ENCODE results near the gene ENPP1. TPM values are rescaled to one million over a fixed set of nuclear protein-coding genes. Genes with fewer than 3 reads are reported as not detected.
A peak's percentile ranks its signal among the peaks of the same experiment; 100 is the strongest.

The ENPP1 gene
- total and polyA plus RNA-seq, 2 donors (not counting 1 experiment from before 2014, with no cell fraction given), result 48.6 to 85.4 TPM

DNA sequence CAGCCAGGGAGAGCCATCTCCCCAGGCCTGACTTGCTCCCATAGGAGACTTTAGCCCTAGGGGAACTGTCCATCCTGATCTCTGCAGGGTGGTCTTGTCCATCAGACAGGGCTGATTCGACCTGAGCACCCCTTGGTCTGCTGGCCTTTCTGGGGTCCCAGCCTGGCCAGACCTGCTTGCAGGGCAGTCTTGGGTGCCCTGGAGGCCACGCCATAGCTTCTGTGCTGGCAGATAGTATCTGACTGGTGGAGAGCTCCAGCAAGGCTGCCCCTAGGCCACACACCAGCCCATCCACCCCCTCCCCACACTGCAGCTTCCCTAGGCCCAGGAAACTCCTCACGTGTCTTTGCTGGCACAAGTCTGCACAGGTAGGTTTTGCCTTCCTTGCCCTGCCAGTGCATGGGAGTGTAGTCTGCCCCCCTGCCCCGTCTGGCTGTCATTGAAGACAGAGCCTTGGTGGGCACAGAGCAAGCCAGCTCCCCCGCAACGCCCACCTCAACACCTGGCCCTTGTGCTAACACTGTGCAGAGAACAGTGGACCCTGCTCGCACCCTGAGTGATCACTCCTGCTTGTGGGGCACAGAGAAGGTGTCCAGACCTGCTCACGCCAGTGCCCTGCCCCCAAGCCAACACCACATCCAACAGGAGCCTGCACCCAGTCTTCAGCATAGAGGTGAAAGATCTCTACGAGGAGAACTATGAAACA lies 111.0 kb downstream of the ENPP1 start:
- no peak for TF ChIP-seq EZH2 (IDR thresholded peaks at IDR 0.05; ENCODE audit: low read length, missing control alignments)
- TF ChIP-seq, protein P1, sequence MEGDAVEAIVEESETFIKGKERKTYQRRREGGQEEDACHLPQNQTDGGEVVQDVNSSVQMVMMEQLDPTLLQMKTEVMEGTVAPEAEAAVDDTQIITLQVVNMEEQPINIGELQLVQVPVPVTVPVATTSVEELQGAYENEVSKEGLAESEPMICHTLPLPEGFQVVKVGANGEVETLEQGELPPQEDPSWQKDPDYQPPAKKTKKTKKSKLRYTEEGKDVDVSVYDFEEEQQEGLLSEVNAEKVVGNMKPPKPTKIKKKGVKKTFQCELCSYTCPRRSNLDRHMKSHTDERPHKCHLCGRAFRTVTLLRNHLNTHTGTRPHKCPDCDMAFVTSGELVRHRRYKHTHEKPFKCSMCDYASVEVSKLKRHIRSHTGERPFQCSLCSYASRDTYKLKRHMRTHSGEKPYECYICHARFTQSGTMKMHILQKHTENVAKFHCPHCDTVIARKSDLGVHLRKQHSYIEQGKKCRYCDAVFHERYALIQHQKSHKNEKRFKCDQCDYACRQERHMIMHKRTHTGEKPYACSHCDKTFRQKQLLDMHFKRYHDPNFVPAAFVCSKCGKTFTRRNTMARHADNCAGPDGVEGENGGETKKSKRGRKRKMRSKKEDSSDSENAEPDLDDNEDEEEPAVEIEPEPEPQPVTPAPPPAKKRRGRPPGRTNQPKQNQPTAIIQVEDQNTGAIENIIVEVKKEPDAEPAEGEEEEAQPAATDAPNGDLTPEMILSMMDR (conservative IDR thresholded peaks at IDR 0.05 in 1 of 2, IDR thresholded peaks at IDR 0.05 in 1 of 2; ENCODE audit: low read depth in 1 of 2, low read length in 2 of 2), result no peak
- no peaks in the 10 kb centered on the region for H4K20me1 ChIP-seq (ENCODE audit: control insufficient read depth, extremely low read depth, insufficient read depth, low read length)
- H3K79me2 ChIP-seq (ENCODE audit: control insufficient read depth, insufficient read depth, low read length), result no peaks in the 10 kb centered on the region
- no peak overlapping the region for H3K27ac ChIP-seq (ENCODE audit: insufficient read depth, low read length)
- H2AFZ ChIP-seq (ENCODE audit: low read length), result no peak overlapping the region
- H3K27me3 ChIP-seq (ENCODE audit: control insufficient read depth, insufficient read depth, low read length), result no peaks in the 10 kb centered on the region
- H3K4me1 ChIP-seq (ENCODE audit: control insufficient read depth, extremely low read depth, insufficient read depth, low read length), result no peaks in the 10 kb centered on the region
- no peaks in the 10 kb centered on the region for H3K36me3 ChIP-seq (ENCODE audit: control insufficient read depth, insufficient read depth, low read length)
- H3K9ac ChIP-seq (ENCODE audit: insufficient read depth, low read length), result no peak overlapping the region
- no peak overlapping the region for H3K4me2 ChIP-seq (ENCODE audit: extremely low read depth, insufficient read depth, low read length)
- no peaks in the 10 kb centered on the region for H3K9me3 ChIP-seq (ENCODE audit: control insufficient read depth, insufficient read depth, low read depth, low read length)
- DNase-seq (ENCODE audit: low read depth in 2 of 2), result no peak
- no peak overlapping the region for H3K4me3 ChIP-seq (replicated peaks in 1 of 4; ENCODE audit: control extremely low read depth in 1 of 4, insufficient read depth in 1 of 4, low read depth in 3 of 4, low read length in 4 of 4)

- no peak overlapping the region for H2AFZ ChIP-seq (ENCODE audit: low read length)
- no peaks in the 10 kb centered on the region for H3K9me3 ChIP-seq (ENCODE audit: control insufficient read depth, insufficient read depth, low read depth, low read length)
- no peaks in the 10 kb centered on the region for H3K79me2 ChIP-seq (ENCODE audit: control insufficient read depth, insufficient read depth, low read length)
- no peak overlapping the region for H3K4me3 ChIP-seq (replicated peaks in 1 of 4; ENCODE audit: control extremely low read depth in 1 of 4, insufficient read depth in 1 of 4, low read depth in 3 of 4, low read length in 4 of 4)
- no peaks in the 10 kb centered on the region for H4K20me1 ChIP-seq (ENCODE audit: control insufficient read depth, extremely low read depth, insufficient read depth, low read length)
- H3K27me3 ChIP-seq (ENCODE audit: control insufficient read depth, insufficient read depth, low read length), result no peaks in the 10 kb centered on the region
- no peak overlapping the region for H3K4me2 ChIP-seq (ENCODE audit: extremely low read depth, insufficient read depth, low read length)
- no peak for DNase-seq (ENCODE audit: low read depth in 2 of 2)
- no peak overlapping the region for H3K9ac ChIP-seq (ENCODE audit: insufficient read depth, low read length)
- no peaks in the 10 kb centered on the region for H3K4me1 ChIP-seq (ENCODE audit: control insufficient read depth, extremely low read depth, insufficient read depth, low read length)
- no peaks in the 10 kb centered on the region for H3K36me3 ChIP-seq (ENCODE audit: control insufficient read depth, insufficient read depth, low read length)
- TF ChIP-seq EZH2 (IDR thresholded peaks at IDR 0.05; ENCODE audit: low read length, missing control alignments), result no peak
- no peak overlapping the region for H3K27ac ChIP-seq (ENCODE audit: insufficient read depth, low read length)
These were observed 112.8 kb downstream of the ENPP1 start for GRCh38 chr6:131920656-131921055.

DNA sequence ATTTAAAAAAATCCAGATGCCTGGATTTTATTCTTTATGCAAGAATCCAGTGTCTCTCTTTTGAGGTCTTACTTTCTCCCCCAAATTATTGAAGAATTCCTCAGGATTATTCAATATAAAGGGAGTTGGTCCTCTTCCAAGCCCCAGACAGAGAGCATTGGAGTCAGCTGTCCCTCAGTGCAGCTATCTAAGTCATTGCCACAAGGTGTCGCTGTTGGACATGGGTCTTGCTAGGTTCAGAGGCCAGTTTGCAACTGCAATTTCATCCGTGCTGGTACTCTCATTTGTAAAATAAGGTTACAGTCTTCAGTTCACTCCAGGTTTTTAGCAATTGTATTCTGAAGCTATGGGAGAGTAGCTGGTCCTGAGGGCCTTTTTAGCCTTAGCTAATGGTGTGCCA lies 115.5 kb downstream of the ENPP1 start:
- no peak overlapping the region for H3K9ac ChIP-seq (ENCODE audit: insufficient read depth, low read length)
- H3K27me3 ChIP-seq (ENCODE audit: control insufficient read depth, insufficient read depth, low read length), result no peaks in the 10 kb centered on the region
- H3K79me2 ChIP-seq (ENCODE audit: control insufficient read depth, insufficient read depth, low read length), result no peaks in the 10 kb centered on the region
- H2AFZ ChIP-seq (ENCODE audit: low read length), result no peak overlapping the region
- H3K27ac ChIP-seq (ENCODE audit: insufficient read depth, low read length), result no peak overlapping the region
- DNase-seq (ENCODE audit: low read depth in 2 of 2), result peak; percentile 45 to 77
- no peak for TF ChIP-seq EZH2 (IDR thresholded peaks at IDR 0.05; ENCODE audit: low read length, missing control alignments)
- TF ChIP-seq, protein P1 (conservative IDR thresholded peaks at IDR 0.05 in 1 of 2, IDR thresholded peaks at IDR 0.05 in 1 of 2; ENCODE audit: low read depth in 1 of 2, low read length in 2 of 2), result peak; percentile 44 to 72
- no peak overlapping the region for H3K4me2 ChIP-seq (ENCODE audit: extremely low read depth, insufficient read depth, low read length)
- no peaks in the 10 kb centered on the region for H3K4me1 ChIP-seq (ENCODE audit: control insufficient read depth, extremely low read depth, insufficient read depth, low read length)
- H3K36me3 ChIP-seq (ENCODE audit: control insufficient read depth, insufficient read depth, low read length), result no peaks in the 10 kb centered on the region
- H3K4me3 ChIP-seq (replicated peaks in 1 of 4; ENCODE audit: control extremely low read depth in 1 of 4, insufficient read depth in 1 of 4, low read depth in 3 of 4, low read length in 4 of 4), result no peak overlapping the region
- no peaks in the 10 kb centered on the region for H3K9me3 ChIP-seq (ENCODE audit: control insufficient read depth, insufficient read depth, low read depth, low read length)
- no peaks in the 10 kb centered on the region for H4K20me1 ChIP-seq (ENCODE audit: control insufficient read depth, extremely low read depth, insufficient read depth, low read length)
